Ureter (tissue), 1 donor: ENCODE data around the gene PLD5. TPM values are rescaled to one million over a fixed set of nuclear protein-coding genes. Genes with fewer than 3 reads are reported as not detected.
"Not testable (repeated sequence)": the region's sequence is repeated elsewhere in the genome, so short reads cannot be mapped to it uniquely, and the experiment has no call there.

Source experiments
- DNase-seq: peaks from one replicate; pipeline ENCODE4 v3.0.0-alpha.2; 2020; ENCODE audit warnings: low spot score
- total RNA-seq: library from RNA; stranded (reverse); gene quantifications from one replicate; pipeline ENCODE4 v1.2.4, GENCODE V29; 2023
- donor health status: DM: yes; HTN: yes; CAD: no.

The PLD5 gene
- total RNA-seq, 1 donor from 2014 or later, result 0.13 TPM

GRCh38 chr1:242489545-242489944 is 35.0 kb downstream of the PLD5 start:
- DNase-seq, result no peak

- no peak for DNase-seq
Observed at GRCh38 chr1:242477944-242478343, 46.6 kb downstream of the PLD5 start.

GRCh38 chr1:242470774-242471173 is 53.7 kb downstream of the PLD5 start:
- no peak for DNase-seq

GRCh38 chr1:242468784-242469183 is 55.7 kb downstream of the PLD5 start:
- DNase-seq, result no peak

GRCh38 chr1:242467556-242468145 is 56.8 kb downstream of the PLD5 start:
- peak; percentile 45 for DNase-seq

GRCh38 chr1:242462867-242463266 is 61.6 kb downstream of the PLD5 start:
- no peak for DNase-seq

- not testable (repeated sequence) for DNase-seq
Observed at GRCh38 chr1:242459740-242460139, 64.8 kb downstream of the PLD5 start.

- DNase-seq, result no peak
Observed at GRCh38 chr1:242456726-242457269, 67.7 kb downstream of the PLD5 start.

GRCh38 chr1:242455052-242455361 is 69.5 kb downstream of the PLD5 start:
- no peak for DNase-seq

- DNase-seq, result no peak
Observed at GRCh38 chr1:242454262-242455051, 70.0 kb downstream of the PLD5 start.

- DNase-seq, result no peak
Observed at GRCh38 chr1:242452573-242452972, 71.9 kb downstream of the PLD5 start.

GRCh38 chr1:242449661-242450060 is 74.8 kb downstream of the PLD5 start:
- no peak for DNase-seq

GRCh38 chr1:242448910-242449645 is 75.4 kb downstream of the PLD5 start:
- DNase-seq, result no peak

- no peak for DNase-seq
Observed at GRCh38 chr1:242447689-242448088, 76.8 kb downstream of the PLD5 start.

GRCh38 chr1:242440757-242441156 is 83.7 kb downstream of the PLD5 start:
- no peak for DNase-seq

- no peak for DNase-seq
Observed at GRCh38 chr1:242435200-242435599, 89.3 kb downstream of the PLD5 start.

- DNase-seq, result no peak
Observed at GRCh38 chr1:242432491-242433095, 91.9 kb downstream of the PLD5 start.

GRCh38 chr1:242431786-242432185 is 92.7 kb downstream of the PLD5 start:
- no peak for DNase-seq

GRCh38 chr1:242430956-242431355 is 93.5 kb downstream of the PLD5 start:
- no peak for DNase-seq

GRCh38 chr1:242428399-242429190 is 95.9 kb downstream of the PLD5 start:
- no peak for DNase-seq

GRCh38 chr1:242427519-242427918 is 97.0 kb downstream of the PLD5 start:
- no peak for DNase-seq
